ACC112 (cell line): ENCODE data around the gene SELENBP1.
"Not testable (repeated sequence)": the region's sequence is repeated elsewhere in the genome, so short reads cannot be mapped to it uniquely, and the experiment has no call there.

ENCODE experiments used
- H2AFZ ChIP-seq: fragments of 200-600 bp; sonication (generic); one replicate; pipeline ENCODE4 v1.6.0; 2017; ENCODE audit warnings: antibody characterized with exemption, low read length; ENCODE audit not compliant: unreplicated experiment
- H3K27ac ChIP-seq: fragments of 200-600 bp; sonication (generic); 2 replicates; pipeline ENCODE4 v1.5.1; 2014; ENCODE audit warnings: low read depth, mild to moderate bottlenecking, antibody characterized with exemption, low read length, moderate library complexity
- H3K27me3 ChIP-seq: fragments of 200-600 bp; sonication (generic); 2 replicates; pipeline ENCODE4 v1.6.1; 2014; ENCODE audit warnings: mild to moderate bottlenecking, antibody characterized with exemption, low read length, moderate library complexity, mixed read lengths; ENCODE audit not compliant: insufficient read depth
- H3K36me3 ChIP-seq: fragments of 200-600 bp; sonication (generic); 2 replicates; pipeline ENCODE4 v1.6.1; 2016; ENCODE audit warnings: mild to moderate bottlenecking, antibody characterized with exemption, low read length, moderate library complexity, mixed read lengths; ENCODE audit not compliant: insufficient read depth
- H3K4me1 ChIP-seq: fragments of 200-600 bp; sonication (generic); one replicate; pipeline ENCODE4 v1.6.1; 2016; ENCODE audit warnings: low read length, mixed read lengths; ENCODE audit not compliant: insufficient read depth, unreplicated experiment, control insufficient read depth
- H3K4me3 ChIP-seq: fragments of 200-600 bp; sonication (generic); 2 replicates; pipeline ENCODE4 v1.5.1; 2014; ENCODE audit warnings: mild to moderate bottlenecking, low read depth, low read length
- H3K79me2 ChIP-seq: fragments of 200-600 bp; sonication (generic); one replicate; pipeline ENCODE4 v1.6.0; 2016; ENCODE audit warnings: low read length; ENCODE audit not compliant: control insufficient read depth, unreplicated experiment, insufficient read depth

Gene SELENBP1

DNA sequence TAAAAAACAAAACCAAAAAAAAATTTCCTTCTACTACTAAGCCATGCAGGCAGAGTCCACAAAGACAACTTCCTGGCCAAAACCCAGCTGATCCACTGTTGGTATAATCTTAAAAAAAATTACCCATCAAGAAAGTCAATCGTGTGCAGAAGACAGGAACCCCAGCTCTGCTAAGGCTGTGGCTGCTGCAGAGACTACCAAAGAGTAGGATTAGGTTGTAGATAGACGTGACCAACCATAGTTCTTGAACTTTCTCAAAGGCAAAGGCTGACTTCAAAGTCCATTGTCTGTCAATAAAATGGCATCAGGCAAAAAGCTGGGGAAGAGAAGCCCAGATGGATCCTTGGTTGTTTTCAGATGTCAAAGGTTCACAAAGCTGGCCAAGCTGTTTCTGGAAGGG, 30.3 kb upstream of the SELENBP1 start:
- Histone ChIP-seq H3K4me3 (no peak overlapping the region), H3K79me2 (peaks cover 25% of the 10 kb centered on the region), H3K36me3 (peaks cover 32% of the 10 kb centered on the region), H3K4me1 (peaks cover 23% of the 10 kb centered on the region), H3K27me3 (no peaks in the 10 kb centered on the region), H2AFZ (no peak overlapping the region), H3K27ac (no peak overlapping the region)

DNA sequence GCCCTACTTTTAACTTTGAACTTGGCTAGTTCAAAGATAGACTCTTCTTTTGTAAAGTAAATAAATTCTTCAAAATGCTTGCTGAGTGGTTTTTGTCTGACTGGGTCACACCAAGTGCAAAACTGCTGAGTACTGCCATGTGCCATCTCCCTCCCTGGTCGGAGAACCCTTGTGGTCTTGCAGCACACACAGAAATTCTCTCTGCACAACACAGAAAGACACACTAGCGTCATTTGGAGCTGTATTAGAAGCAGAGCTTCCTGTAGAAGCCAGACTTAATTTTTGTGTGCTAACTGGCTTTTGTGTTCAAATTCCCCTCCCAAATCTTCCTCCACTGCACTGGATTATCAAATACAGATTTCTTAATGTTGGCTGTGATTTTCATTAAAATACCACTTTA, 29.4 kb upstream of the SELENBP1 start:
- peaks cover 23% of the 10 kb centered on the region for H3K4me1 ChIP-seq
- H3K4me3 ChIP-seq: no peak overlapping the region; the same call in 1 of the 2 replicates
- H3K79me2 ChIP-seq: peaks cover 25% of the 10 kb centered on the region
- no peaks in the 10 kb centered on the region for H3K27me3 ChIP-seq
- no peak overlapping the region for H2AFZ ChIP-seq
- peaks cover 25% of the 10 kb centered on the region for H3K36me3 ChIP-seq
- no peak overlapping the region for H3K27ac ChIP-seq

DNA sequence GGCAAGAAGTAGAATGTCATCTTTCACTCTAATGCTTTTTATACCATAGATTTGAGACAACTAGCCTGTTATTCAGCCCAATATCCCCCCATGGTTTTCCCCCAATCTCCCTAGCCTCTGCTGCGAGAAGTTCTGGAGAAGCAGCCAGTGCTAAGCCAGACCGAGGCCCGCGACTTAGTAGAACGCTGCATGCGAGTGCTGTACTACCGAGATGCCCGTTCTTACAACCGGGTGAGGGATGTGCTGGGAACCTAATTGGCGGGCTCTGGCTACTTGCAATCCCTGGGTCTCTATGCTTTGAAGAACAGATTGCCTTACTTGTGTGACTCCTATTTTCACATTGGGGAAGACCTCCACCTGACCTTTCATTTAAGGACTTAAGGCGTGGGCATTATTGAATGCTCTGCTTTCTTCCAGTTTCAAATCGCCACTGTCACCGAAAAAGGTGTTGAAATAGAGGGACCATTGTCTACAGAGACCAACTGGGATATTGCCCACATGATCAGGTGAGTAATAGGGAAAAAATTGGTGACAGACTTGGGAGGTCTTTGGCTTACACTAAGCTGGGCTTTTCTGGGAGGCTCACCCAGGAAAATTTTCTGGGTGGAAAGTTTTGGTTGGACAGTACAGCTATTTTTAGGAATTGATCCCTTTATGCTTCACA, 28.8 kb upstream of the SELENBP1 start:
- Histone ChIP-seq H2AFZ (no peak overlapping the region), H3K4me3 (peak overlapping the region; percentile 94), H3K27ac (0 out of 2 replicates have a peak overlapping the region, but pooled peaks have one; percentile 1), H3K4me1 (peaks cover 23% of the 10 kb centered on the region), H3K27me3 (no peaks in the 10 kb centered on the region), H3K79me2 (peaks cover 25% of the 10 kb centered on the region), H3K36me3 (peaks cover 22% of the 10 kb centered on the region)

DNA sequence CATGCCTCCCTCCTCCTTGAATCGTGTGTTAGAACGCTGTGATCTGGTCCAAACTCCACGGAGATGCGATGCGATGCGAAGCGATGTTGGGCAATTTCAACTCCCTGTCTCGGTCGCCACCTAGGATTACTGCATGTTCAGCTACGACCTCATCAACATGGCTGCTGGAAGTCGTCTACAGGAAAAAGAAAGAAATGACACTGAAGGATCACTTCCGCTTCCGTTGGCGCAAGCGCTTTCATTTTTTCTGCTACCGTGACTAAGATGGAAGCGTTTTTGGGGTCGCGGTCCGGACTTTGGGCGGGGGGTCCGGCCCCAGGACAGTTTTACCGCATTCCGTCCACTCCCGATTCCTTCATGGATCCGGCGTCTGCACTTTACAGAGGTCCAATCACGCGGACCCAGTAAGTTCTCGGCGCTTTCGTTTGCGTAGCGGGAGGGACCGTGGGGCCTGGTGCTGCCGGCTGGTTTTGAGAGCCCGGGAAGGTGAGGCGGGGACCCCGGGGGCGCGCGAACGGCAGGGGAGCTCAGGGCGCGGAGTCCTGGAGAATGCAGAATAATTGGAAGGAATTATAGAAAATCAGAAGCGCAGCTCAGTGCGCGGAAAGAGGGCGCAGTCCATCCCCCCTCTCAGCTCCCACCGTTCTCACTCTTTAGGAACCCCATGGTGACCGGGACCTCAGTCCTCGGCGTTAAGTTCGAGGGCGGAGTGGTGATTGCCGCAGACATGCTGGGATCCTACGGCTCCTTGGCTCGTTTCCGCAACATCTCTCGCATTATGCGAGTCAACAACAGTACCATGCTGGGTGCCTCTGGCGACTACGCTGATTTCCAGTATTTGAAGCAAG, 27.0 kb upstream of the SELENBP1 start, which contains the start of gene PSMB4:
PSMB4 (plus strand) TSS at position 250 of the 848 bp plus-strand sequence; CDS start at position 265, 15 bp downstream.
- Histone ChIP-seq H3K4me1 (peaks cover 23% of the 10 kb centered on the region), H3K4me3 (peak within 1 kb of the TSS; percentile 94), H3K36me3 (peaks cover 22% of the 10 kb centered on the region), H3K27me3 (no peaks in the 10 kb centered on the region), H3K27ac (peak within 1 kb of the TSS; percentile 88), H3K79me2 (peaks cover 25% of the 10 kb centered on the region), H2AFZ (peak within 1 kb of the TSS; percentile 78)

DNA sequence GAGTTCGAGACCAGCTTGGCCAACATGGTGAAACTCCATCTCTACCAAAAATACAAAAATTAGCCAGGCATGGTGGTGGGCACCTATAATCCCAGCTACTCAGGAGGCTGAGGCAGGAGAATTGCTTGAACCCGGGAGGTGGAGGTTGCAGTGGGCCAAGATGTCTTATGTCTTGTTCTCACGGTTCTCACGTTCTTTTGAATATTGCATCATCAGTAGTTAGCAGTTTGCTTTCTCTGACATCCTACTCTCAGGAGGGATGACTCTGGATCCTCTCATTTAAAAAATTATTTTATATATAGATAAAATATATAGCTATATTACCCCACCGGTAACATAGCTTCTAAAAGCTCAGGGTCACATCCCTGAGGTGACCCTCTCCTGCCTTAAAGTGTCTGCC, 23.8 kb upstream of the SELENBP1 start:
- H3K4me1 ChIP-seq: peaks cover 14% of the 10 kb centered on the region
- not testable (repeated sequence) for H3K36me3 ChIP-seq, H3K4me3 ChIP-seq, H3K27ac ChIP-seq, H3K27me3 ChIP-seq, H2AFZ ChIP-seq
- peaks cover 21% of the 10 kb centered on the region for H3K79me2 ChIP-seq

DNA sequence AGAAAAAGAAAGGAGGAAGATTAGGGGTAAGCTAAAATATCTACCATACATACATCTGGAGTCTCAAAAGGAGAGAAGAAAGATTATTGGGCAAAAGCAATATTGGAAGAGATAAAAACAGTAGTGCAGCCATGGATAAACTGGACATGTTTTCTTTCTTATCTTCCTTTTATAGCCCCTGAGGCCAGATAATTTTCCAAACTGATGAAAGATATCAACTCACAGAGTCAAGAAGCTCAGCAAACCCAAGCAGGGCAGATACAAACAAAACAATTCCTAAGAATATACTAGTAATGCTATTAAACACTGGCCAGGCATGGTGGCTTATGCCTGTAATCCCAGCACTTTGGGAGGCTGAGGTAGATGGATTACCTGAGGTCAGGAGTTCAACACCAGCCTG, 21.1 kb upstream of the SELENBP1 start:
- no peak overlapping the region for H3K4me3 ChIP-seq
- peaks cover 2% of the 10 kb centered on the region for H3K4me1 ChIP-seq
- H3K36me3 ChIP-seq: no peaks in the 10 kb centered on the region
- no peak overlapping the region for H3K27ac ChIP-seq
- H3K27me3 ChIP-seq: no peaks in the 10 kb centered on the region
- no peaks in the 10 kb centered on the region for H3K79me2 ChIP-seq
- no peak overlapping the region for H2AFZ ChIP-seq

DNA sequence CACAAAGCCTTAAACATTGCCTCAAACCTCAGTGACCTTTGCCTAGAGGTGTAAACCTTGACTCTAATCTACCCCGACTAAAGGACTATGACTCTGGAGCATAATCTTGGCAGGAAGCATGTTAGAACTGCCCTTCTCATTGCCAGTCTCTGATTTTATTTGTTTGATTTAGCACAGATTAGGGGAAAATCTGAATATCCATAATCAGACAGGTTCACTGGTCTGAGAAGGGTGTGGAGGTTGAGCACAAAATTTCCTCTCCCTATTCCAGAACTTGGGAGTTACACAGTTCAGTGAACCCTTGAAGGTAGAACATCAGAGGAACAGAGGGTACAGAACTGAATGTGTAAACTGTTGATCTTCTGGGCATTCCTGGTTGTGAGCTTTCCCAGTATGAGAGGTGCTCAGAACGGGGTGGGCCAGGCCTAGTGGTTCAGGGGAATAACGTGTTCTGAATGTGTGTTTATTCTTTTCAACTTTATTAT, 18.6 kb upstream of the SELENBP1 start:
- Histone ChIP-seq H2AFZ (no peak overlapping the region), H3K27ac (no peak overlapping the region), H3K4me3 (no peak overlapping the region), H3K36me3 (no peaks in the 10 kb centered on the region), H3K27me3 (no peaks in the 10 kb centered on the region), H3K4me1 (no peaks in the 10 kb centered on the region), H3K79me2 (no peaks in the 10 kb centered on the region)

DNA sequence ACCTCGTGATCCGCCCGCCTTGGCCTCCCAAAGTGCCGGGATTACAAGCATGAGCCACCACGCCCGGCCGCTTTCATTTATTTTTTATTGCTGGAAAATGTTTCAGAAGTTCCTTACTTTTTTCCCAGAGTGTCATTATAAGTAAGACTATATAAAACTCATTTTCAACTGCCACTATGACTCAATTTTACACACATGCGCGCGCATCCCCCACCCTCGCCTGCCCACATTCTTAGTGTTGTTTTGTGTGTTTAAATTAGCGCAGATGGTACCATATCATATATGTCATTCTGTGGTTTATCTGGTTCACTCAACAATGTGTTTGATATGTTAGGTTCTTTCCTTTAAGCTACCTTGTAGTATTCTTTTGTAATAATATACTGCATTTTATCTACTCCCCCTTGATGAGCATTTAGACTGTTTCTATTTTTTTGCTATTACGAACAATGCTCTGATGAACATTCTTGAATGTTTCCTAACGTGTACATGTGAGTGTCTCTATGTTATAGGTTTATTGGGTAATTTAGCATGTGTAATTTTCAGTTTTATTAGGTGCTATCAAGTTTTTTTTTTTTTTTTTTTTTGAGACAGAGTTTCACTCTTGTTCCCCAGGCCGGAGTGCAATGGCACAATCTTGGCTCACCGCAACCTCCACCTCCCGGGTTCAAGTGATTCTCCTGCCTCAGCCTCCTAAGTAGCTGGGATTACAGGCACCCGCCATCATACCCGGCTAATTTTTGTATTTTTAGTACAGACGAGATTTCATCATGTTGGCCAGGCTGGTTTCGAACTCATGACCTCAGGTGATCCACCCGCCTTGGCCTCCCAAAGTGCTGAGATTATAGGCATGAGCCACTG, 17.9 kb upstream of the SELENBP1 start:
- not testable (repeated sequence) for H3K4me1 ChIP-seq, H3K4me3 ChIP-seq, H2AFZ ChIP-seq, H3K27me3 ChIP-seq, H3K36me3 ChIP-seq, H3K79me2 ChIP-seq, H3K27ac ChIP-seq

DNA sequence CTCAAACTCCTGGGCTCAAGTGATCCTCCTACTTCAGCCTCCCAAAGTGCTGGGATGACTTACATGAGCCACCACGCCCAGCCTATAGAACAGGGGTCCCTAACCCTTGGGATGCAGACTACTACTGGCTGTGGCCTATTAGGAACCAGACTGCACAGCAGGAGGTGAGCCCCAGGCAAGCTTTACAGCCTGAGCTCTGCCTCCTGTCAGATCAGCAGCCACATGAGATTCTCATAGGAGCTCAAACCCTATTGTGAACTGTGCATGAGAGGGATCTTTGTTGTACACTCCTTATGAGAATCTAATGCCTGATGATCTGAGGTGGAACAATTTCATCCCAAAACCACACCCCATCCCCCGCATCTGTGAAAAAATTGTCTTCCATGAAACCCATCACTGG, 13.5 kb upstream of the SELENBP1 start:
- Histone ChIP-seq H2AFZ (no peak overlapping the region), H3K27me3 (no peaks in the 10 kb centered on the region), H3K4me3 (no peak overlapping the region), H3K36me3 (no peaks in the 10 kb centered on the region), H3K27ac (no peak overlapping the region), H3K79me2 (no peaks in the 10 kb centered on the region), H3K4me1 (no peaks in the 10 kb centered on the region)

DNA sequence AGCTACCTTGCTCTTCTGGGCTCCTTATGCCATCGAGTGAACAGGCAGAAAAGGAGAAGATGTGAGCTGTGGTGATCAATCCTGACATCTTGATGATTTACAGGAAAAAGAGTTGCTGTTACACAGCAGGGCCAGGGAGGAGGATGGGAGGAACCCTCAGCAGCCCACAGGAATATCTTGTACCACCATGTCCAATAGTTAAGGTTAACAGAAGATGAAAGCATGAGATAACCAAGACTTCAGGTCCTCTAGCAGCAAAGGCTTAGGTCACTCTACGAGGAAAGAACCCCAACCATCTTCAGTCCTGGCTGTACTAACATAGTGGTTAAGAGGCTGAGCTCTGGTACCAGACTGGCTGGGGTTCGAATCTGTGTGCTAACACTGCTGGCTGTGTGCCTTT, 12.1 kb upstream of the SELENBP1 start:
- no peak overlapping the region for H3K4me3 ChIP-seq
- H3K27me3 ChIP-seq: no peaks in the 10 kb centered on the region
- no peak overlapping the region for H3K27ac ChIP-seq
- no peak overlapping the region for H2AFZ ChIP-seq
- H3K36me3 ChIP-seq: no peaks in the 10 kb centered on the region
- H3K79me2 ChIP-seq: no peaks in the 10 kb centered on the region
- no peaks in the 10 kb centered on the region for H3K4me1 ChIP-seq
